HL-60 (cell line): ENCODE data around the gene GMPPA.

Experiments used
- GABPA ChIP-seq: IDR thresholded peaks from 2 replicates; pipeline ENCODE4 v1.6.1; 2012; ENCODE audit warnings: low read depth
- POLR2AphosphoS5 ChIP-seq: IDR thresholded peaks from 2 replicates; pipeline ENCODE4 v1.6.1; 2012; ENCODE audit warnings: low read depth
- TF ChIP-seq, protein P1 (sequence below): IDR thresholded peaks from one replicate; pipeline ENCODE4 v1.5.1; 2011; ENCODE audit warnings: low read length, control low read depth, inconsistent platforms; ENCODE audit not compliant: insufficient read depth
- TF ChIP-seq, protein P2 (sequence below): IDR thresholded peaks from 2 replicates; pipeline ENCODE4 v1.6.1; 2012; ENCODE audit warnings: low read depth; ENCODE audit not compliant: insufficient replicate concordance

GRCh38 chr2:219536967-219537366 is 38.3 kb downstream of the GMPPA start:
- TF ChIP-seq, protein P1, sequence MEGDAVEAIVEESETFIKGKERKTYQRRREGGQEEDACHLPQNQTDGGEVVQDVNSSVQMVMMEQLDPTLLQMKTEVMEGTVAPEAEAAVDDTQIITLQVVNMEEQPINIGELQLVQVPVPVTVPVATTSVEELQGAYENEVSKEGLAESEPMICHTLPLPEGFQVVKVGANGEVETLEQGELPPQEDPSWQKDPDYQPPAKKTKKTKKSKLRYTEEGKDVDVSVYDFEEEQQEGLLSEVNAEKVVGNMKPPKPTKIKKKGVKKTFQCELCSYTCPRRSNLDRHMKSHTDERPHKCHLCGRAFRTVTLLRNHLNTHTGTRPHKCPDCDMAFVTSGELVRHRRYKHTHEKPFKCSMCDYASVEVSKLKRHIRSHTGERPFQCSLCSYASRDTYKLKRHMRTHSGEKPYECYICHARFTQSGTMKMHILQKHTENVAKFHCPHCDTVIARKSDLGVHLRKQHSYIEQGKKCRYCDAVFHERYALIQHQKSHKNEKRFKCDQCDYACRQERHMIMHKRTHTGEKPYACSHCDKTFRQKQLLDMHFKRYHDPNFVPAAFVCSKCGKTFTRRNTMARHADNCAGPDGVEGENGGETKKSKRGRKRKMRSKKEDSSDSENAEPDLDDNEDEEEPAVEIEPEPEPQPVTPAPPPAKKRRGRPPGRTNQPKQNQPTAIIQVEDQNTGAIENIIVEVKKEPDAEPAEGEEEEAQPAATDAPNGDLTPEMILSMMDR, result no peak
- TF ChIP-seq POLR2AphosphoS5 (no peak), GABPA (no peak)
- TF ChIP-seq, protein P2, sequence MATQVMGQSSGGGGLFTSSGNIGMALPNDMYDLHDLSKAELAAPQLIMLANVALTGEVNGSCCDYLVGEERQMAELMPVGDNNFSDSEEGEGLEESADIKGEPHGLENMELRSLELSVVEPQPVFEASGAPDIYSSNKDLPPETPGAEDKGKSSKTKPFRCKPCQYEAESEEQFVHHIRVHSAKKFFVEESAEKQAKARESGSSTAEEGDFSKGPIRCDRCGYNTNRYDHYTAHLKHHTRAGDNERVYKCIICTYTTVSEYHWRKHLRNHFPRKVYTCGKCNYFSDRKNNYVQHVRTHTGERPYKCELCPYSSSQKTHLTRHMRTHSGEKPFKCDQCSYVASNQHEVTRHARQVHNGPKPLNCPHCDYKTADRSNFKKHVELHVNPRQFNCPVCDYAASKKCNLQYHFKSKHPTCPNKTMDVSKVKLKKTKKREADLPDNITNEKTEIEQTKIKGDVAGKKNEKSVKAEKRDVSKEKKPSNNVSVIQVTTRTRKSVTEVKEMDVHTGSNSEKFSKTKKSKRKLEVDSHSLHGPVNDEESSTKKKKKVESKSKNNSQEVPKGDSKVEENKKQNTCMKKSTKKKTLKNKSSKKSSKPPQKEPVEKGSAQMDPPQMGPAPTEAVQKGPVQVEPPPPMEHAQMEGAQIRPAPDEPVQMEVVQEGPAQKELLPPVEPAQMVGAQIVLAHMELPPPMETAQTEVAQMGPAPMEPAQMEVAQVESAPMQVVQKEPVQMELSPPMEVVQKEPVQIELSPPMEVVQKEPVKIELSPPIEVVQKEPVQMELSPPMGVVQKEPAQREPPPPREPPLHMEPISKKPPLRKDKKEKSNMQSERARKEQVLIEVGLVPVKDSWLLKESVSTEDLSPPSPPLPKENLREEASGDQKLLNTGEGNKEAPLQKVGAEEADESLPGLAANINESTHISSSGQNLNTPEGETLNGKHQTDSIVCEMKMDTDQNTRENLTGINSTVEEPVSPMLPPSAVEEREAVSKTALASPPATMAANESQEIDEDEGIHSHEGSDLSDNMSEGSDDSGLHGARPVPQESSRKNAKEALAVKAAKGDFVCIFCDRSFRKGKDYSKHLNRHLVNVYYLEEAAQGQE, result no peak
